Lower leg skin (tissue), 3 donors: ENCODE results near the gene CENPP.

Source experiments
- POLR2A ChIP-seq, 2 donors: fragments of 450-650 bp; IDR thresholded peaks; one replicate each; pipeline ENCODE4 v1.6.1; 2016 to 2017; ENCODE audit warnings: antibody characterized with exemption in 2 of 2, mild to moderate bottlenecking in 1 of 2, moderate library complexity in 1 of 2
- TF ChIP-seq, protein P1 (sequence below), 3 donors: fragments of 450-650 bp; IDR thresholded peaks; one replicate each; pipeline ENCODE4 v1.5.1; 2016; ENCODE audit warnings: antibody characterized with exemption in 3 of 3, mild to moderate bottlenecking in 3 of 3, moderate library complexity in 2 of 3

DNA sequence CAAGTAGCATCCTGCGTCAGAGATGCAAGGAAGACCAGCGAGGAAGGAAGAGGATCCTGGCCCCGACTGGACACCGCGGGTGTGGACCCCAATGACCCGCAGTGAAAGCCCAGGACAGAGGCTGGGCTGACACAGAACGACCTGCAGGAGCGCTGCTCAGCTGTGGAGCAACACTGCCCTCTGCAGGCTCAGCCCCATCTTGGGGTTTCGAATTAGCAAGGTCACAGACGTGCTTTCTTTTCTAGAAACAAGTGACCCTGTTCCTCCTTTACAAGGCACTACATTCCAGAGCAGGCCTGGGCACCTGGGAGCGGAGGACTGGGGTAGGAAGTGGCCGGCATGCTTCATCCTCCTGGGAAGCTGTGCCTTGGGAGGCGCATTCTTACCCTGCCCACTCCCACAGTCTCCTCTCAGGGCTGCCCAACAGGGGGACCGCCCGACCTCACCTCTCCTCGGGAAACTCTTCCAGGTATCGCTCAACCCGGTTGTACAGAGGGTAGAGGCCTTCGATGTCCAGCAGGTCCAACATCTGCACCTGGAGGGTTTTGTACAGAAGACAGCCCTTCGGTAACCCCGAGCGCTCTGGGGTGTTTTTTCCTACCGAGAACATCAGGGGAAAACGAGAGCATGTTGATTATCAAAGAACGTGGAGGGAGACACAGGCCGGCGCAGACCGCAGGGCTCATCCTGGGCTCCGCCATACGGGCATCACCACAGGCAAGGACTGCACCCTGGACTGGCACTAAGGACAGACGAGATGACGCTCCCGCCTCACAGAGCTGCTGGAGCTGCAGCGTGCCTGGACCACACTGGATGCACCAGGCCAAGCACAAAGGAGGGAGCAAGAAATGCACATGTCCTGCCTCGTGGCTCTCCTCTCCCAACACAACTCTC is 309.2 kb downstream of the CENPP start:
- TF ChIP-seq, protein P1, sequence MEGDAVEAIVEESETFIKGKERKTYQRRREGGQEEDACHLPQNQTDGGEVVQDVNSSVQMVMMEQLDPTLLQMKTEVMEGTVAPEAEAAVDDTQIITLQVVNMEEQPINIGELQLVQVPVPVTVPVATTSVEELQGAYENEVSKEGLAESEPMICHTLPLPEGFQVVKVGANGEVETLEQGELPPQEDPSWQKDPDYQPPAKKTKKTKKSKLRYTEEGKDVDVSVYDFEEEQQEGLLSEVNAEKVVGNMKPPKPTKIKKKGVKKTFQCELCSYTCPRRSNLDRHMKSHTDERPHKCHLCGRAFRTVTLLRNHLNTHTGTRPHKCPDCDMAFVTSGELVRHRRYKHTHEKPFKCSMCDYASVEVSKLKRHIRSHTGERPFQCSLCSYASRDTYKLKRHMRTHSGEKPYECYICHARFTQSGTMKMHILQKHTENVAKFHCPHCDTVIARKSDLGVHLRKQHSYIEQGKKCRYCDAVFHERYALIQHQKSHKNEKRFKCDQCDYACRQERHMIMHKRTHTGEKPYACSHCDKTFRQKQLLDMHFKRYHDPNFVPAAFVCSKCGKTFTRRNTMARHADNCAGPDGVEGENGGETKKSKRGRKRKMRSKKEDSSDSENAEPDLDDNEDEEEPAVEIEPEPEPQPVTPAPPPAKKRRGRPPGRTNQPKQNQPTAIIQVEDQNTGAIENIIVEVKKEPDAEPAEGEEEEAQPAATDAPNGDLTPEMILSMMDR (IDR thresholded peaks at IDR 0.05), result peak in 1 of 3 donors; percentile 67
- TF ChIP-seq POLR2A (IDR thresholded peaks at IDR 0.05), result no peak
